ENCODE data around the gene EPG5.
A peak's percentile ranks its signal among the peaks of the same experiment; 100 is the strongest.

DNA sequence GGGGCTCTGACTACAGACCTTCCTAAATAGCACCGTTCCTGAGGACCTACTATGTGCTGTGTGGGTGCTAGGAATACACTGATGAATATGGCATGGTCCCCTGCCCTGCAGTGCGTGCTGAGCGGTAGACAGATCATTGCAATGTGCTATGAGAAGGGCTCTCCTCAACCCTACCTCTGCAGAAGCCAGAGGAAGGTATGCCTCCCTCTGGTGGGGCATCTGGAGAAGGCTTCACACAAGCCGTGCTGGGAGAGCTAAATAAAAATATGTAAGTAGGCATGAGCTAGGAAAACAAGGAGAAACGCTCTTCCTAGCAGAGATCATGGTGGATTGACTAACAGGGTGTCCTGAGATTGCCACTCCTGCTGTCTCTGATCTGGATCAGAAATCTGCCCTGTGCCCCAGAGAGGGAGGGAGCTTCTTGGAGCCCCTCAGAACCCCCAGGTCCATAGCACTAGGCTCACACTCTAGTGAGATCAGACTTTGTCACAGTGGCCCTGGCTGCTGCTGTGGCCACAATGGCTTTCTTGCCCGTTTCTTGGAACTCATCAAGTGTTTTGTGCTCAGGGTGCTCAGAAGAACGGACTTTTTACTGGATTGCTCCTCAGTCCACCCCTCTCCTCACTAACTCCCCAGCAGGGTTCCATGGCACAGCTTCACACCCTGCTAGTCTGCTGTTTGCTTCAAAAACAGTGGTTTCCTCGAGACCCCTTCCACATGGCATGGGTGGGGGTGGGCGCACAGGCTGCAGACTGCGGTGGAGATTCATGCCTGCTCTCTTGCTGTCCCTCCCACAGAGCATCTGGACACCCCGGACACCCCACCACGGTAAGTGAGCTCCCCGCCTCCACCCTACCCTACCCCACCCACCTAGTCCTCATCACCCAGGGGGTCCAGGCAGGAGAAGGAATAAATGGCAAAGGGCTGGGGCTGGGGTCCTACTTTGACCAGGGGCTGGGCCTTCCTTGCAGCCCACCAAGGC lies 127.4 kb downstream of the EPG5 start:
- TF ChIP-seq, protein P1, sequence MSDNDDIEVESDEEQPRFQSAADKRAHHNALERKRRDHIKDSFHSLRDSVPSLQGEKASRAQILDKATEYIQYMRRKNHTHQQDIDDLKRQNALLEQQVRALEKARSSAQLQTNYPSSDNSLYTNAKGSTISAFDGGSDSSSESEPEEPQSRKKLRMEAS (IDR thresholded peaks at IDR 0.05), result no peak
- no peak for TF ChIP-seq YY1 (IDR thresholded peaks at IDR 0.05; ENCODE audit: low read depth)
- TF ChIP-seq RAD21 (IDR thresholded peaks at IDR 0.05; ENCODE audit: low read depth), result peak; percentile 78
- no peak for TF ChIP-seq EP300 (IDR thresholded peaks at IDR 0.05; ENCODE audit: borderline replicate concordance)
- TF ChIP-seq TCF12 (IDR thresholded peaks at IDR 0.05; ENCODE audit: low read depth), result no peak
- TF ChIP-seq, protein P2, sequence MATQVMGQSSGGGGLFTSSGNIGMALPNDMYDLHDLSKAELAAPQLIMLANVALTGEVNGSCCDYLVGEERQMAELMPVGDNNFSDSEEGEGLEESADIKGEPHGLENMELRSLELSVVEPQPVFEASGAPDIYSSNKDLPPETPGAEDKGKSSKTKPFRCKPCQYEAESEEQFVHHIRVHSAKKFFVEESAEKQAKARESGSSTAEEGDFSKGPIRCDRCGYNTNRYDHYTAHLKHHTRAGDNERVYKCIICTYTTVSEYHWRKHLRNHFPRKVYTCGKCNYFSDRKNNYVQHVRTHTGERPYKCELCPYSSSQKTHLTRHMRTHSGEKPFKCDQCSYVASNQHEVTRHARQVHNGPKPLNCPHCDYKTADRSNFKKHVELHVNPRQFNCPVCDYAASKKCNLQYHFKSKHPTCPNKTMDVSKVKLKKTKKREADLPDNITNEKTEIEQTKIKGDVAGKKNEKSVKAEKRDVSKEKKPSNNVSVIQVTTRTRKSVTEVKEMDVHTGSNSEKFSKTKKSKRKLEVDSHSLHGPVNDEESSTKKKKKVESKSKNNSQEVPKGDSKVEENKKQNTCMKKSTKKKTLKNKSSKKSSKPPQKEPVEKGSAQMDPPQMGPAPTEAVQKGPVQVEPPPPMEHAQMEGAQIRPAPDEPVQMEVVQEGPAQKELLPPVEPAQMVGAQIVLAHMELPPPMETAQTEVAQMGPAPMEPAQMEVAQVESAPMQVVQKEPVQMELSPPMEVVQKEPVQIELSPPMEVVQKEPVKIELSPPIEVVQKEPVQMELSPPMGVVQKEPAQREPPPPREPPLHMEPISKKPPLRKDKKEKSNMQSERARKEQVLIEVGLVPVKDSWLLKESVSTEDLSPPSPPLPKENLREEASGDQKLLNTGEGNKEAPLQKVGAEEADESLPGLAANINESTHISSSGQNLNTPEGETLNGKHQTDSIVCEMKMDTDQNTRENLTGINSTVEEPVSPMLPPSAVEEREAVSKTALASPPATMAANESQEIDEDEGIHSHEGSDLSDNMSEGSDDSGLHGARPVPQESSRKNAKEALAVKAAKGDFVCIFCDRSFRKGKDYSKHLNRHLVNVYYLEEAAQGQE (IDR thresholded peaks at IDR 0.05; ENCODE audit: low read depth), result no peak
- TF ChIP-seq CEBPB (IDR thresholded peaks at IDR 0.05), result no peak
- TF ChIP-seq CREB1 (IDR thresholded peaks at IDR 0.05; ENCODE audit: low read depth), result no peak
